ENCODE results near the gene ARHGAP19. TPM values are rescaled to one million over a fixed set of nuclear protein-coding genes. Genes with fewer than 3 reads are reported as not detected.

ARHGAP19 gene
- total RNA-seq, 1 experiment from 2014 or later, result 33.2 TPM

DNA sequence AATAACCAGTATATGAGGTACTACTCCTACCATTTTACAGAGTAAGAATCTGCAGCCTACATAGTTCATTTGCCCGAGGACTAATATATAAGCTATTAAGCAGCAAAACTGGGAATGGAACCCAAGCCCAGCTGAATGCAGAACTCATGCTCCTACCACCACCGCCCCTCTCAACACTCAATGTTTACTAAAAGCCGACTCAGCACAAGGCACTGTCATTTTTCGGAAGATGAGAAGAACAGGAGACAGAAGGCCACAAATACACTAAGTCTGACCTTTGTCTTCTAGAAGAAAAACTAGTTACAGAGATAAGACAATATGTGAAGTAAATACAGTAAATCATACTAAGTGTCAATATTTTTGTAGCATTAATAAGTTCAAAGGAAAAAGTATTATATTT, 66.0 kb downstream of the ARHGAP19 start:
- H3K27me3 ChIP-seq (ENCODE audit: insufficient read depth, low read length), result no peaks in the 10 kb centered on the region
- H3K9me3 ChIP-seq (ENCODE audit: control insufficient read depth, low read depth, low read length), result no peaks in the 10 kb centered on the region
- Mint-ChIP-seq H3K36me3 (ENCODE audit: insufficient read depth in 1 of 3, low read depth in 3 of 3) (peaks cover 3 to 41% (median 26%) of the 10 kb centered on the region in 3 experiments; a peak in 6 of 7 replicates), H3K4me1 (peaks cover 13 to 15% of the 10 kb centered on the region in 2 experiments), H3K9me3 (no peaks in the 10 kb centered on the region), H3K27me3 (ENCODE audit: low read depth) (no peaks in the 10 kb centered on the region), H3K4me3 (no peak overlapping the region), H3K27ac (no peak overlapping the region)
- no peak overlapping the region for H3K14ac ChIP-seq (ENCODE audit: insufficient read depth, low read length)
- no peak overlapping the region for H3K9ac ChIP-seq (ENCODE audit: extremely low read depth, insufficient read length, low read length)
- WGBS (ENCODE audit: extremely low coverage, insufficient read length, low lambda C conversion rate), result no CpG with 5 or more reads among the region's 4 CpGs
- H2BK15ac ChIP-seq (ENCODE audit: low read depth, low read length), result no peak overlapping the region
- H3K79me2 ChIP-seq (ENCODE audit: insufficient read depth, low read length), result no peaks in the 10 kb centered on the region
- H4K20me1 ChIP-seq (ENCODE audit: control insufficient read depth, insufficient read depth, insufficient read length), result no peaks in the 10 kb centered on the region
- H2AK5ac ChIP-seq (ENCODE audit: insufficient read length, low read length), result no peak overlapping the region
- TF ChIP-seq, protein P1, sequence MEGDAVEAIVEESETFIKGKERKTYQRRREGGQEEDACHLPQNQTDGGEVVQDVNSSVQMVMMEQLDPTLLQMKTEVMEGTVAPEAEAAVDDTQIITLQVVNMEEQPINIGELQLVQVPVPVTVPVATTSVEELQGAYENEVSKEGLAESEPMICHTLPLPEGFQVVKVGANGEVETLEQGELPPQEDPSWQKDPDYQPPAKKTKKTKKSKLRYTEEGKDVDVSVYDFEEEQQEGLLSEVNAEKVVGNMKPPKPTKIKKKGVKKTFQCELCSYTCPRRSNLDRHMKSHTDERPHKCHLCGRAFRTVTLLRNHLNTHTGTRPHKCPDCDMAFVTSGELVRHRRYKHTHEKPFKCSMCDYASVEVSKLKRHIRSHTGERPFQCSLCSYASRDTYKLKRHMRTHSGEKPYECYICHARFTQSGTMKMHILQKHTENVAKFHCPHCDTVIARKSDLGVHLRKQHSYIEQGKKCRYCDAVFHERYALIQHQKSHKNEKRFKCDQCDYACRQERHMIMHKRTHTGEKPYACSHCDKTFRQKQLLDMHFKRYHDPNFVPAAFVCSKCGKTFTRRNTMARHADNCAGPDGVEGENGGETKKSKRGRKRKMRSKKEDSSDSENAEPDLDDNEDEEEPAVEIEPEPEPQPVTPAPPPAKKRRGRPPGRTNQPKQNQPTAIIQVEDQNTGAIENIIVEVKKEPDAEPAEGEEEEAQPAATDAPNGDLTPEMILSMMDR (conservative IDR thresholded peaks at IDR 0.05), result no peak
- H2BK120ac ChIP-seq (ENCODE audit: low read depth, low read length, poor library complexity, severe bottlenecking), result no peak overlapping the region
- no peak overlapping the region for H2BK20ac ChIP-seq (ENCODE audit: low read depth, low read length, poor library complexity, severe bottlenecking)
- no peak overlapping the region for H3K4me2 ChIP-seq (ENCODE audit: insufficient read depth, insufficient read length, low read length)
- H4K91ac ChIP-seq (ENCODE audit: insufficient read length, low read depth, low read length), result no peak overlapping the region
- 0 out of 2 replicates have a peak, but pooled peaks cover 4% of the 10 kb centered on the region for H3K4me1 ChIP-seq (ENCODE audit: insufficient read depth, low read length)
- H3K23me2 ChIP-seq (ENCODE audit: insufficient read length, low read depth, low read length, poor library complexity, severe bottlenecking), result no peaks in the 10 kb centered on the region
- H3T11ph ChIP-seq (ENCODE audit: low read length), result no peak overlapping the region
- no peak overlapping the region for H3K27ac ChIP-seq (ENCODE audit: insufficient read length, low read depth, low read length)
- H2AFZ ChIP-seq (ENCODE audit: low read length), result no peak overlapping the region
- no peaks in the 10 kb centered on the region for H3K79me1 ChIP-seq (ENCODE audit: insufficient read depth, low read depth, low read length, poor library complexity, severe bottlenecking)
- DNase-seq, result no peak
- no peak overlapping the region for H3K23ac ChIP-seq (ENCODE audit: insufficient read length, low read depth, low read length)
- H2BK12ac ChIP-seq (ENCODE audit: insufficient read length, low read depth, low read length), result no peak overlapping the region
- H3K18ac ChIP-seq (ENCODE audit: insufficient read length, low read depth, low read length), result no peak overlapping the region
- H4K8ac ChIP-seq (replicated peaks; ENCODE audit: insufficient read length, low read depth, low read length), result no peak overlapping the region
- H2BK5ac ChIP-seq (ENCODE audit: insufficient read length, low read length), result no peak overlapping the region
- no peak overlapping the region for H4K5ac ChIP-seq (ENCODE audit: insufficient read length, low read depth, low read length)
- no peak overlapping the region for H3K4ac ChIP-seq (ENCODE audit: low read depth, low read length)
- H3K56ac ChIP-seq (ENCODE audit: insufficient read length, low read depth, low read length), result no peak overlapping the region
